HEK293 (cell line): ENCODE data around the gene CFL1.

ENCODE experiments used
- CTCF ChIA-PET: fragments of 350-600 bp; formaldehyde crosslinking; extraction: SDS; loops from one replicate; lab custom pipeline; 2021; ENCODE audit warnings: antibody characterized with exemption; lab: Yijun Ruan, JAX
- POLR2A ChIA-PET: fragments of 300-600 bp; formaldehyde crosslinking; extraction: SDS; loops from one replicate; lab custom pipeline; 2020; ENCODE audit warnings: antibody characterized with exemption, inconsistent platforms; lab: Yijun Ruan, JAX
- H3K27ac ChIP-seq: fragments of 200-500 bp; sonication (Bioruptor generic); 2 replicates; pipeline ENCODE4 v1.5.1; 2014; ENCODE audit warnings: low read depth, low read length, control low read depth, inconsistent platforms; ENCODE audit errors: extremely low read depth
- H3K36me3 ChIP-seq, 2 experiments: fragments of 200-500 bp in 1 of 2; sonication (Bioruptor generic) in 1 of 2; 1 replicate in 1 of 2; 2 replicates in 1 of 2; pipeline ENCODE4 v1.5.1; 2014 to 2017; ENCODE audit warnings: inconsistent platforms in 2 of 2, low read length in 2 of 2; ENCODE audit not compliant: control insufficient read depth in 2 of 2, insufficient read depth in 1 of 2
- H3K4me1 ChIP-seq: fragments of 200-500 bp; sonication (Bioruptor generic); 2 replicates; pipeline ENCODE4 v1.5.1; 2014; ENCODE audit warnings: mild to moderate bottlenecking, low read length, inconsistent platforms; ENCODE audit not compliant: control insufficient read depth, insufficient read depth
- H3K4me3 ChIP-seq: 2 replicates; pipeline ENCODE4 v1.5.1; 2011; ENCODE audit warnings: low read depth, mild to moderate bottlenecking, control low read depth, low read length, moderate library complexity
- H3K9me3 ChIP-seq: fragments of 200-500 bp; sonication (Bioruptor generic); 2 replicates; pipeline ENCODE4 v1.5.1; 2014; ENCODE audit warnings: low read depth, low read length, inconsistent platforms; ENCODE audit not compliant: control insufficient read depth, insufficient read depth
- CTCF ChIP-seq: fragments of 450-650 bp; formaldehyde crosslinking; IDR thresholded peaks from 2 replicates; pipeline ENCODE4 v1.5.1; 2016; ENCODE audit warnings: missing biosample characterization, missing genetic modification characterization
- GLIS2 ChIP-seq: fragments of 450-650 bp; formaldehyde crosslinking; IDR thresholded peaks from 2 replicates; pipeline ENCODE4 v1.5.1; 2016; ENCODE audit warnings: missing biosample characterization, missing genetic modification characterization
- HIC1 ChIP-seq: fragments of 450-650 bp; formaldehyde crosslinking; IDR thresholded peaks from 2 replicates; pipeline ENCODE4 v1.5.1; 2016; ENCODE audit warnings: missing biosample characterization, missing genetic modification characterization
- IKZF3 ChIP-seq: fragments of 450-650 bp; IDR thresholded peaks from 2 replicates; pipeline ENCODE4 v1.5.0; 2018; ENCODE audit warnings: missing biosample characterization, mild to moderate bottlenecking, missing genetic modification characterization, moderate library complexity
- MYNN ChIP-seq: fragments of 450-650 bp; formaldehyde crosslinking; IDR thresholded peaks from 2 replicates; pipeline ENCODE4 v1.5.1; 2016; ENCODE audit warnings: missing biosample characterization, missing genetic modification characterization, borderline replicate concordance
- PBX3 ChIP-seq: sonication (generic); formaldehyde crosslinking; IDR thresholded peaks from 2 replicates; pipeline ENCODE4 v1.8.1; 2022; ENCODE audit warnings: mild to moderate bottlenecking, moderate library complexity, missing genetic modification reagents
- REPIN1 ChIP-seq: fragments of 450-650 bp; formaldehyde crosslinking; IDR thresholded peaks from 2 replicates; pipeline ENCODE4 v1.5.1; 2017; ENCODE audit warnings: missing biosample characterization, missing genetic modification characterization, low read depth
- WT1 ChIP-seq: fragments of 450-650 bp; formaldehyde crosslinking; IDR thresholded peaks from 2 replicates; pipeline ENCODE4 v1.5.1; 2016; ENCODE audit warnings: missing biosample characterization, missing genetic modification characterization
- YY1 ChIP-seq: fragments of 450-650 bp; formaldehyde crosslinking; IDR thresholded peaks from 2 replicates; pipeline ENCODE4 v1.5.1; 2018; ENCODE audit warnings: missing biosample characterization, missing genetic modification characterization
- ZNF280D ChIP-seq: fragments of 450-650 bp; formaldehyde crosslinking; IDR thresholded peaks from 2 replicates; pipeline ENCODE4 v1.5.1; 2016; ENCODE audit warnings: missing biosample characterization, missing genetic modification characterization
- ZNF549 ChIP-seq: fragments of 450-650 bp; IDR thresholded peaks from 2 replicates; pipeline ENCODE4 v1.5.1; 2018; ENCODE audit warnings: missing biosample characterization, missing genetic modification characterization, mild to moderate bottlenecking, inconsistent platforms, moderate library complexity
- ZNF558 ChIP-seq: fragments of 450-650 bp; formaldehyde crosslinking; IDR thresholded peaks from 2 replicates; pipeline ENCODE4 v1.5.1; 2016; ENCODE audit warnings: missing biosample characterization, missing genetic modification characterization
- ZNF654 ChIP-seq: fragments of 450-650 bp; formaldehyde crosslinking; IDR thresholded peaks from 2 replicates; pipeline ENCODE4 v1.5.1; 2016; ENCODE audit warnings: low read depth, missing biosample characterization, missing genetic modification characterization
- ZNF670 ChIP-seq: fragments of 450-650 bp; formaldehyde crosslinking; IDR thresholded peaks from 2 replicates; pipeline ENCODE4 v1.5.1; 2016; ENCODE audit warnings: missing biosample characterization, missing genetic modification characterization, low read depth
- ZNF692 ChIP-seq: fragments of 450-650 bp; formaldehyde crosslinking; IDR thresholded peaks from 2 replicates; pipeline ENCODE4 v1.5.1; 2016; ENCODE audit warnings: missing biosample characterization, missing genetic modification characterization
- ZNF792 ChIP-seq: fragments of 450-650 bp; formaldehyde crosslinking; IDR thresholded peaks from 2 replicates; pipeline ENCODE4 v1.5.1; 2016; ENCODE audit warnings: missing biosample characterization, missing genetic modification characterization
- ZNF830 ChIP-seq: fragments of 450-650 bp; IDR thresholded peaks from 2 replicates; pipeline ENCODE4 v1.5.0; 2018; ENCODE audit warnings: missing biosample characterization, missing genetic modification characterization, low read depth, mild to moderate bottlenecking, moderate library complexity

The CFL1 gene

GRCh38 chr11:65817312-65817834 lies 40.6 kb downstream of the CFL1 start (continued):
- TF ChIP-seq ZNF692 (tag by site-specific recombination), result no peak

GRCh38 chr11:65816696-65817095 lies 41.3 kb downstream of the CFL1 start:
- no peak overlapping the region for H3K4me3 ChIP-seq
- H3K4me1 ChIP-seq, result no peaks in the 10 kb centered on the region; the same call in 1 of the 2 replicates
- ChIA-PET CTCF (interaction anchor here (0.6 to 5.4 kb wide), 22 partner anchors 8 to 191 kb away, joined by 3 to 45 read pairs (median 5); partner anchors contain the start of genes AP5B1, KAT5, MUS81 and RNASEH2C), POLR2A (interaction anchor here (1.2 to 1.8 kb wide), 4 partner anchors 43 to 104 kb away, joined by 3 to 10 read pairs (median 5); partner anchors contain the start of genes KAT5 and RNASEH2C)
- H3K27ac ChIP-seq, result no peak overlapping the region
- TF ChIP-seq ZNF670 (tag by site-specific recombination), result no peak
- TF ChIP-seq PBX3 (CRISPR knock-in tag), result no peak
- TF ChIP-seq ZNF280D (tag by site-specific recombination), result no peak
- TF ChIP-seq HIC1, result no peak
- TF ChIP-seq CTCF, result no peak
- TF ChIP-seq ZNF558, result no peak
- no peak for TF ChIP-seq ZNF792 (tag by site-specific recombination)
- no peak for TF ChIP-seq IKZF3 (tag by site-specific recombination)
- no peak for TF ChIP-seq MYNN (tag by site-specific recombination)
- no peak for TF ChIP-seq WT1 (tag by site-specific recombination)
- no peak for TF ChIP-seq ZNF830 (tag by site-specific recombination)
- no peak for TF ChIP-seq ZNF654 (tag by site-specific recombination)
- no peak for TF ChIP-seq YY1 (tag by site-specific recombination)
- TF ChIP-seq REPIN1, result no peak
- TF ChIP-seq GLIS2 (tag by site-specific recombination), result no peak
- no peak for TF ChIP-seq ZNF549 (tag by site-specific recombination)
- no peaks in the 10 kb centered on the region for H3K36me3 ChIP-seq
- no peaks in the 10 kb centered on the region for H3K9me3 ChIP-seq
